Retinal pigment epithelial cell (primary cell): ENCODE data around the gene MAPK1.

ENCODE experiments used
- DNase-seq: peaks from one replicate; pipeline ENCODE4 v3.0.0-alpha.2; 2010; ENCODE audit warnings: low read depth
- H3K4me3 ChIP-seq: 2 replicates; pipeline ENCODE4 v1.5.1; 2011; ENCODE audit warnings: mild to moderate bottlenecking, low read length, control low read depth, moderate library complexity
- CTCF ChIP-seq: conservative IDR thresholded peaks from 2 replicates; pipeline ENCODE4 v1.5.1; 2011; ENCODE audit warnings: low read depth, low read length, control low read depth, inconsistent platforms

Gene MAPK1

GRCh38 chr22:21714786-21715185 lies 152.7 kb downstream of the MAPK1 start:
- no peak overlapping the region for H3K4me3 ChIP-seq
- DNase-seq, result no peak
- no peak for TF ChIP-seq CTCF

- no peak overlapping the region for H3K4me3 ChIP-seq
- TF ChIP-seq CTCF, result no peak
- no peak for DNase-seq
These were observed 153.2 kb downstream of the MAPK1 start for GRCh38 chr22:21714059-21714770.

- DNase-seq, result no peak
- no peak overlapping the region for H3K4me3 ChIP-seq
- no peak for TF ChIP-seq CTCF
These were observed 153.9 kb downstream of the MAPK1 start for GRCh38 chr22:21713428-21714058.

GRCh38 chr22:21712751-21713427 lies 154.6 kb downstream of the MAPK1 start:
- H3K4me3 ChIP-seq, result no peak overlapping the region
- DNase-seq, result peak; percentile 34
- TF ChIP-seq CTCF, result peak; percentile 89

GRCh38 chr22:21711851-21712250 lies 155.6 kb downstream of the MAPK1 start:
- H3K4me3 ChIP-seq, result no peak overlapping the region
- no peak for TF ChIP-seq CTCF
- DNase-seq, result no peak

GRCh38 chr22:21710156-21710555 lies 157.3 kb downstream of the MAPK1 start:
- H3K4me3 ChIP-seq, result no peak overlapping the region
- TF ChIP-seq CTCF, result no peak
- no peak for DNase-seq
